ENCODE results near the gene HSD11B1L. TPM values are rescaled to one million over a fixed set of nuclear protein-coding genes. Genes with fewer than 3 reads are reported as not detected.
A peak's percentile ranks its signal among the peaks of the same experiment; 100 is the strongest.

Gene HSD11B1L
- total RNA-seq, 2 experiments from 2014 or later: 2.4 to 2.9 TPM

DNA sequence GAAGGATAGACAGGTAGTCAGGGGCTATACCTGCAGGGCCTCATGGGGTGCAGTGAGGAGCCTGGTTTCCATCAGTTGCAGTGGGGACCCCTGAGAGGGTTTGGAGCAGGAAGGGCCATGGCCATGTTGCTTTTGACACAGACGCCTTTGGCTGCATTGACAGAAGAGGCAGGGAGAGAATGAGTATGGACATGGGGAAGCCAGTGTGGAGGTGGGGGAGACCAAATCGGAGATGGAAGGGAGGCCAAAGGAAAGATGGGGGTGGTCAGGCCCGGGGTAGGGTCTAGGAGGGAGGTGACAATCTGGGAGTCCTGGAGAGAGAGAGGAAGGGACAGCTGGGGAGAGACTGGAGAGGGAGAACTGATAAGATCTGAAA, 1.3 kb downstream of the HSD11B1L start:
- no peak for DNase-seq
- intact Hi-C loops (cut with DNase I, micrococcal nuclease): loop anchor here in 1 of 2 experiments (10.0 kb wide), 3 partner anchors 293 to 887 kb away; partner anchors contain the start of genes CLPP, FEM1A and RANBP3
- POLR2A ChIA-PET: interaction anchor here (1.0 kb wide), 1 partner anchor 146 kb away, joined by 4 read pairs; no protein-coding TSS in a partner anchor

DNA sequence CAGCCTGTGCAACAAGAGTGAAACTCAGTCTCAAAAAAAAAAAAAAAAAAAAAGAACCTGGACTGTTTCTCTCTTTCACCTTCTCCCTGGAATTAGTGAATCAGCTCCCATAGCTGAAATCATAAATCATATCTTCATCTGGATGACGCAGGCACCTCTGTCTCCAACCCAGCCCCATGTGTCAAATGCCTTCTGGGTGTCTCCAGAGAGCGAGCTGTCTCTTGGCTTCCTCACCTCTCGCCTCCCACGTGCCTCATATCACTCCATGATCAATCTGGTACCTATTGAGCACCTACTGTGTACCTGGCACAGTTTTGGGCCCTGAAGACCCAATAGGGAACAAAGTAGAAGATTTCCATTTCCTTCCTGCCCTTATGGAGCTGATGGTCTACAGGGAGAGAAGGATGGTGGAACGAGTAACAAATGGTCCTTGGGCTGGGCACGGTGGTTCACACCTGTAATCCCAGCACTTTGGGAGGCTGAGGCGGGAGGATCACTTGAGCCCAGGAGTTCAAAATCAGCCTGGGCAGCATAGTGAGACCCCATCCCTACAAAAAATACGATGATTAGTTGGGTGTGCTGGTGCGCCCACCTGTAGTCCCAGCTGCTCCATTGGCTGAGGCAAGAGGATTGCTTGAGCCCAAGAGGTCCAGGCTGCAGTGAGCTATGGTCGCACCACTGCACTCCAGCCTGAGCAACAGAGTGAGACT, 2.5 kb downstream of the HSD11B1L start:
- TF ChIP-seq, protein P1, sequence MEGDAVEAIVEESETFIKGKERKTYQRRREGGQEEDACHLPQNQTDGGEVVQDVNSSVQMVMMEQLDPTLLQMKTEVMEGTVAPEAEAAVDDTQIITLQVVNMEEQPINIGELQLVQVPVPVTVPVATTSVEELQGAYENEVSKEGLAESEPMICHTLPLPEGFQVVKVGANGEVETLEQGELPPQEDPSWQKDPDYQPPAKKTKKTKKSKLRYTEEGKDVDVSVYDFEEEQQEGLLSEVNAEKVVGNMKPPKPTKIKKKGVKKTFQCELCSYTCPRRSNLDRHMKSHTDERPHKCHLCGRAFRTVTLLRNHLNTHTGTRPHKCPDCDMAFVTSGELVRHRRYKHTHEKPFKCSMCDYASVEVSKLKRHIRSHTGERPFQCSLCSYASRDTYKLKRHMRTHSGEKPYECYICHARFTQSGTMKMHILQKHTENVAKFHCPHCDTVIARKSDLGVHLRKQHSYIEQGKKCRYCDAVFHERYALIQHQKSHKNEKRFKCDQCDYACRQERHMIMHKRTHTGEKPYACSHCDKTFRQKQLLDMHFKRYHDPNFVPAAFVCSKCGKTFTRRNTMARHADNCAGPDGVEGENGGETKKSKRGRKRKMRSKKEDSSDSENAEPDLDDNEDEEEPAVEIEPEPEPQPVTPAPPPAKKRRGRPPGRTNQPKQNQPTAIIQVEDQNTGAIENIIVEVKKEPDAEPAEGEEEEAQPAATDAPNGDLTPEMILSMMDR (IDR thresholded peaks at IDR 0.05): no peak
- peaks cover 47% of the 10 kb centered on the region for H3K4me1 ChIP-seq (ENCODE audit: insufficient read depth, low read length)
- no peak overlapping the region for H3K4me3 ChIP-seq (ENCODE audit: low read length)
- POLR2A ChIA-PET: no interaction called here
- H3K9me3 Mint-ChIP-seq: no peaks in the 10 kb centered on the region
- peaks cover 0 to 6% of the 10 kb centered on the region in 2 experiments for H3K9me3 ChIP-seq (ENCODE audit: control insufficient read depth in 1 of 2, insufficient read depth in 1 of 2, low read length in 2 of 2)
- intact Hi-C loops (cut with DNase I, micrococcal nuclease): loop anchor here in 1 of 2 experiments (10.0 kb wide), 3 partner anchors 291 to 889 kb away; partner anchors contain the start of genes CLPP, FEM1A and RANBP3
- no peak for DNase-seq
- H3K27me3 Mint-ChIP-seq: no peaks in the 10 kb centered on the region
- no peaks in the 10 kb centered on the region for H3K27me3 ChIP-seq (ENCODE audit: control insufficient read depth in 1 of 2, insufficient read depth in 2 of 2, low read length in 2 of 2)
- CTCF ChIA-PET: no interaction called here
- peaks cover 1% of the 10 kb centered on the region for H3K36me3 ChIP-seq (ENCODE audit: insufficient read depth, low read length)
- peaks cover 39% of the 10 kb centered on the region for H3K4me1 Mint-ChIP-seq (ENCODE audit: low read depth)
- H3K27ac Mint-ChIP-seq: no peak overlapping the region
- no peak overlapping the region for H3K27ac ChIP-seq (ENCODE audit: low read depth in 1 of 2, low read length in 2 of 2)
- peak overlapping the region; percentile 32 for H3K4me3 Mint-ChIP-seq
- no peak for ATAC-seq (ENCODE audit: poor library complexity)
- peaks cover 10% of the 10 kb centered on the region for H3K36me3 Mint-ChIP-seq (ENCODE audit: low read depth)

More for the DNA sequence above, 1.3 kb downstream of the HSD11B1L start:
- Mint-ChIP-seq H3K27me3 (no peaks in the 10 kb centered on the region), H3K4me1 (ENCODE audit: low read depth) (peaks cover 36% of the 10 kb centered on the region), H3K9me3 (no peaks in the 10 kb centered on the region), H3K36me3 (ENCODE audit: low read depth) (peaks cover 10% of the 10 kb centered on the region), H3K27ac (no peak overlapping the region), H3K4me3 (peak overlapping the region; percentile 26)
- no peak overlapping the region for H3K27ac ChIP-seq (ENCODE audit: low read depth in 1 of 2, low read length in 2 of 2)
- H3K27me3 ChIP-seq (ENCODE audit: control insufficient read depth in 1 of 2, insufficient read depth in 2 of 2, low read length in 2 of 2): no peaks in the 10 kb centered on the region
- H3K4me3 ChIP-seq (ENCODE audit: low read length): no peak overlapping the region
- no peak for ATAC-seq (ENCODE audit: poor library complexity)
- peaks cover 3% of the 10 kb centered on the region for H3K36me3 ChIP-seq (ENCODE audit: insufficient read depth, low read length)
- H3K4me1 ChIP-seq (ENCODE audit: insufficient read depth, low read length): peaks cover 37% of the 10 kb centered on the region
- TF ChIP-seq, protein P1 (IDR thresholded peaks at IDR 0.05): no peak
- CTCF ChIA-PET: no interaction called here
- no peaks in the 10 kb centered on the region for H3K9me3 ChIP-seq (ENCODE audit: control insufficient read depth in 1 of 2, insufficient read depth in 1 of 2, low read length in 2 of 2)

DNA sequence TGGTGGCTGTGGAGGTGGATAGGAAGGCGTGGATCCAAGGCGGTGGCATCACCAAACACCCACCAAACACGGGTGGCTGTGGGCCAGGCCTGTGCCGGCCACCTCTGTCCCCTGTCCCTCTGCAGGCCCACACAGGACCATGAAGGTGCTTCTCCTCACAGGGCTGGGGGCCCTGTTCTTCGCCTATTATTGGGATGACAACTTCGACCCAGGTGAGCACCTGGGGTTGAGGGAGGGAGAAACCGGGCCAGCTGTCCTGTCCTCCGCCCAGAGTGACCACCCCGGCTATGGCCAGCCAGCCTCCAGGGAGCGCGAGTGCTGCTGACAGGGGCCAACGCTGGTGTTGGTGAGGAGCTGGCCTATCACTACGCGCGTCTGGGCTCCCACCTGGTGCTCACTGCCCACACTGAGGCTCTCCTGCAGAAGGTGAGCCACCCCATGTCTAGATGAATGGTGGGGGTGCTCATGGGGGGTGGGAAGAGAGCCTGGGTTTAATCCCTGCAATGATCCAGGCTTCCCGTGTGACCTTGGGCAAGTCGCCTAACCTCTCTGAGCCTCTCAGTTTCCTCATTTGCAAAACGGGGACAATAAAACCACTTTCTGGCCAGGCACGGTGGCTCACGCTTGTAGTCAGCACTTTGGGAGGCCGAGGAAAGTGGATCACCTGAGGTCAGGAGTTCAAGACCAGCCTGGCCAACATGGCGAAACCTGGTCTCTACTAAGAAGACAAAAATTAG, 4.0 kb downstream of the HSD11B1L start:
- intact Hi-C loops (cut with DNase I, micrococcal nuclease): loop anchor here in 1 of 2 experiments (10.0 kb wide), 3 partner anchors 290 to 890 kb away; partner anchors contain the start of genes CLPP, FEM1A and RANBP3
- no peak overlapping the region for H3K27ac Mint-ChIP-seq
- peaks cover 36% of the 10 kb centered on the region for H3K4me1 Mint-ChIP-seq (ENCODE audit: low read depth)
- TF ChIP-seq, protein P1 (IDR thresholded peaks at IDR 0.05): no peak
- Histone ChIP-seq H3K27ac (ENCODE audit: low read depth in 1 of 2, low read length in 2 of 2) (no peak overlapping the region), H3K4me3 (ENCODE audit: low read length) (no peak overlapping the region), H3K4me1 (ENCODE audit: insufficient read depth, low read length) (peaks cover 40% of the 10 kb centered on the region), H3K9me3 (ENCODE audit: control insufficient read depth in 1 of 2, insufficient read depth in 1 of 2, low read length in 2 of 2) (peaks cover 0 to 6% of the 10 kb centered on the region in 2 experiments), H3K36me3 (ENCODE audit: insufficient read depth, low read length) (no peaks in the 10 kb centered on the region), H3K27me3 (ENCODE audit: control insufficient read depth in 1 of 2, insufficient read depth in 2 of 2, low read length in 2 of 2) (no peaks in the 10 kb centered on the region)
- CTCF ChIA-PET: no interaction called here
- ATAC-seq (ENCODE audit: poor library complexity): no peak
- peak overlapping the region; percentile 40 for H3K4me3 Mint-ChIP-seq
- POLR2A ChIA-PET: no interaction called here
- DNase-seq: peak in 1 of 14 experiments; percentile 42
- no peaks in the 10 kb centered on the region for H3K27me3 Mint-ChIP-seq
- H3K9me3 Mint-ChIP-seq: no peaks in the 10 kb centered on the region
- peaks cover 9% of the 10 kb centered on the region for H3K36me3 Mint-ChIP-seq (ENCODE audit: low read depth)

Measured in CD4-positive, alpha-beta T cell (primary cell).